B cell (primary cell): Measurements from ENCODE around the gene AAR2.

ENCODE experiments used
- EZH2 ChIP-seq: IDR thresholded peaks from 2 replicates; pipeline ENCODE4 v1.6.1; 2012; ENCODE audit warnings: borderline replicate concordance, low read depth, mild to moderate bottlenecking, moderate library complexity, low read length; ENCODE audit not compliant: insufficient read depth, poor library complexity, severe bottlenecking
- TF ChIP-seq, protein P1 (sequence below): fragments of 200-600 bp; IDR thresholded peaks from one replicate; pipeline ENCODE4 v1.8.0; 2022; ENCODE audit warnings: antibody characterized with exemption, mild to moderate bottlenecking

DNA sequence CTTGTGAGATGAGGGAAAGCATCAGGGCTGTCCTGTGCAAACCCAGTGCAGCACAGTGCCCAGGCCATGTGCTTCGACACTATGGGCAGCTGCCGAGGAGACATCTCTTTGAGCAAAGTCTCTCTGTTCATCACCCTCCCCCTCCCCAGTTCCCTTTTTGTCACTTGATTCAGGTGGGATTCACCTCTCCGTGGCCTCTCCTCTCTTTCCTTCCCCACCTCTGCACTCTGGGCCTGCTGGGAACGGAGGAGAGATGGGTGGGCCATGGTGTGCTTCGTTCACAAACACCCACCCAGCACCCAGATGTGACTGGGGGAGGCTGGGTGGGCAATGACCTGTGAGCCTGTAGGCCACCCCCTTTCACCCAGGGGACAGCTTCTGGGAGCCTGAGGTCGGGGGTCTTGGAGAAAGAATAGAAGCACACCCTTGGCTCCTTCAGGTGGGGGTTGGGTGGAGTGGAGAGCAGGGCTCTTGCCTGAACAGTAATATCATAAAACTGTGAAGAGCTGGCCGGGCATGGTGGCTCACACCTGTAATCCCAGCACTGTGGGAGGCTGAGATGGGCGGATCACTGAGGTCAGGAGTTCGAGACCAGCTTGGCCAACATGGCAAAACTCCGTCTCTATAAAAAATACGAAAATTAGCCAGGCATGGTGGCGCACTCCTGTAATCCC, 36.4 kb downstream of the AAR2 start:
- TF ChIP-seq, protein P1, sequence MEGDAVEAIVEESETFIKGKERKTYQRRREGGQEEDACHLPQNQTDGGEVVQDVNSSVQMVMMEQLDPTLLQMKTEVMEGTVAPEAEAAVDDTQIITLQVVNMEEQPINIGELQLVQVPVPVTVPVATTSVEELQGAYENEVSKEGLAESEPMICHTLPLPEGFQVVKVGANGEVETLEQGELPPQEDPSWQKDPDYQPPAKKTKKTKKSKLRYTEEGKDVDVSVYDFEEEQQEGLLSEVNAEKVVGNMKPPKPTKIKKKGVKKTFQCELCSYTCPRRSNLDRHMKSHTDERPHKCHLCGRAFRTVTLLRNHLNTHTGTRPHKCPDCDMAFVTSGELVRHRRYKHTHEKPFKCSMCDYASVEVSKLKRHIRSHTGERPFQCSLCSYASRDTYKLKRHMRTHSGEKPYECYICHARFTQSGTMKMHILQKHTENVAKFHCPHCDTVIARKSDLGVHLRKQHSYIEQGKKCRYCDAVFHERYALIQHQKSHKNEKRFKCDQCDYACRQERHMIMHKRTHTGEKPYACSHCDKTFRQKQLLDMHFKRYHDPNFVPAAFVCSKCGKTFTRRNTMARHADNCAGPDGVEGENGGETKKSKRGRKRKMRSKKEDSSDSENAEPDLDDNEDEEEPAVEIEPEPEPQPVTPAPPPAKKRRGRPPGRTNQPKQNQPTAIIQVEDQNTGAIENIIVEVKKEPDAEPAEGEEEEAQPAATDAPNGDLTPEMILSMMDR, result no peak
- no peak for TF ChIP-seq EZH2
